DOHH2 (cell line): Measurements from ENCODE around the gene CTSH.

ENCODE experiments used
- EZH2phosphoT487 ChIP-seq: fragments of 200-600 bp; sonication (generic); IDR thresholded peaks from 2 replicates; pipeline ENCODE4 v1.6.1; 2017; ENCODE audit warnings: borderline replicate concordance, mild to moderate bottlenecking, antibody characterized with exemption, low read length, moderate library complexity, mixed read lengths
- TF ChIP-seq, protein P1 (sequence below): fragments of 200-600 bp; sonication (generic); IDR thresholded peaks from one replicate; pipeline ENCODE4 v1.5.1; 2014; ENCODE audit warnings: antibody characterized with exemption, mild to moderate bottlenecking, low read depth, low read length; ENCODE audit not compliant: poor library complexity, severe bottlenecking

DNA sequence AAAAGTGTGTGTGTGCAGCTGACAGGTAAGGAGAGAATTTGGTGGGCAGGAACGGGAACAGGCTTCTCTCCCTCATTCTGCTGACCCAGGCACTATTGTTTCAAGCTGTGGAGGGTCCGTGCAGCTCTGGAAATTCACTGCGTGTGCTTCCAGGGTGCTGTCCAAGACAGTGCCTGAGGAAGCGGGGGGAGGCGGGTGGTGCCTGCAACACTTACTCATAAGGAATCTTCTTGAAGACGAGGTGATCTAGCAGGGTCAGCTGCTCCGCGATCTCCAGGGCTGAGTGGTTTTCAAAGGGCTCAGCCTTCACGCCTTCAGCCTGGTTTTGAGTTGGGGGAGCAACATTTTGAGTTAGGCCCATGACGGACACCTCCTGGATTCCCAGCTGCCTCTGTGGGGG is 46.6 kb upstream of the CTSH start:
- TF ChIP-seq, protein P1, sequence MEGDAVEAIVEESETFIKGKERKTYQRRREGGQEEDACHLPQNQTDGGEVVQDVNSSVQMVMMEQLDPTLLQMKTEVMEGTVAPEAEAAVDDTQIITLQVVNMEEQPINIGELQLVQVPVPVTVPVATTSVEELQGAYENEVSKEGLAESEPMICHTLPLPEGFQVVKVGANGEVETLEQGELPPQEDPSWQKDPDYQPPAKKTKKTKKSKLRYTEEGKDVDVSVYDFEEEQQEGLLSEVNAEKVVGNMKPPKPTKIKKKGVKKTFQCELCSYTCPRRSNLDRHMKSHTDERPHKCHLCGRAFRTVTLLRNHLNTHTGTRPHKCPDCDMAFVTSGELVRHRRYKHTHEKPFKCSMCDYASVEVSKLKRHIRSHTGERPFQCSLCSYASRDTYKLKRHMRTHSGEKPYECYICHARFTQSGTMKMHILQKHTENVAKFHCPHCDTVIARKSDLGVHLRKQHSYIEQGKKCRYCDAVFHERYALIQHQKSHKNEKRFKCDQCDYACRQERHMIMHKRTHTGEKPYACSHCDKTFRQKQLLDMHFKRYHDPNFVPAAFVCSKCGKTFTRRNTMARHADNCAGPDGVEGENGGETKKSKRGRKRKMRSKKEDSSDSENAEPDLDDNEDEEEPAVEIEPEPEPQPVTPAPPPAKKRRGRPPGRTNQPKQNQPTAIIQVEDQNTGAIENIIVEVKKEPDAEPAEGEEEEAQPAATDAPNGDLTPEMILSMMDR = no peak
- no peak for TF ChIP-seq EZH2phosphoT487
